HG02840 (cell line): ENCODE data around the gene KIF2A.
A peak's percentile ranks its signal among the peaks of the same experiment; 100 is the strongest.
"Not testable (repeated sequence)": the region's sequence is repeated elsewhere in the genome, so short reads cannot be mapped to it uniquely, and the experiment has no call there.

Source experiments
- ATAC-seq: cut with Tn5 transposase; IDR thresholded peaks from one replicate; pipeline ENCODE4 v1.9.1; 2021; ENCODE audit warnings: mild to moderate bottlenecking, moderate library complexity, moderate number of reproducible peaks; ENCODE audit not compliant: unreplicated experiment, low FRiP score

Gene KIF2A

DNA sequence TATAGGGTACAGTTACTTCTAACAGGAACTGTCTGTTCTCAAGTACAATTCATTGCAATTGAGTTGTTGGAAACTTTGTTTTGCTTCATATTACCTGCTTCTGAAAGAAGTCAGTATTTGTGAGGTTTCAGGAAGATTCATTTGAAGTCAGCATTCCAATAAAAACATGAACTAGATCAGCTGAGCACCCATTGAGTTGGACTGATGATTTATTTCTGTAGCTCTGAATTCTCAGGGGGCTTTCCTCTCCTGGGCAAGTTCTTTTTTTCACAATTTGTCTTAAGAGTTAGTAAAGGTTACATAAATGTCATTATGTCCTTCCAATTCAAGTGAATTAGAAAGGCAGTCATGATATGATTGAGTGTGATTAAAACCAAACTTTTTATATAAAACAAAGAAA is 16.2 kb upstream of the KIF2A start:
- no peak for ATAC-seq

- not testable (repeated sequence) for ATAC-seq
These were observed 14.2 kb upstream of the KIF2A start for GRCh38 chr5:62291829-62292228.

- ATAC-seq, result no peak
These were observed 9.0 kb upstream of the KIF2A start for GRCh38 chr5:62296998-62297397.

- no peak for ATAC-seq
These were observed 7.9 kb upstream of the KIF2A start for GRCh38 chr5:62298118-62298517.

DNA sequence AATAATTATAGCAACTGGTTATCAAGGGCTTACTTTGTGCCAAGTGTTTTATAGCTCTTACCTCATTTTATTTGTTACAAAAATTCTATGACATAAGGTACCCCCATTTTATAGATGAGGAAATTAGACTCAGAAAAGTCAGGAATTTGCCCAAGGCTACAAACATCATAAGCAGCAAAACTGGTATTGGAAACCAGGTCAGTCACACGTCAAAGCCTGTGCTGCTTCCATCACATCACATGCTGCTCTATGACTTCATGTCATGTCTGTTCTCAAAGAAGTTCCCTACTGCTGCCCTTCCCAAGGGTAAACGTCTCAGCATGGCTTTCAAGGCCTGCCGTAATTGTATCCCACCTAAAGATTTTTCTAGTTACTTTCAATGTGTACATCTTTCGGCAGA is 6.9 kb upstream of the KIF2A start:
- ATAC-seq, result no peak

DNA sequence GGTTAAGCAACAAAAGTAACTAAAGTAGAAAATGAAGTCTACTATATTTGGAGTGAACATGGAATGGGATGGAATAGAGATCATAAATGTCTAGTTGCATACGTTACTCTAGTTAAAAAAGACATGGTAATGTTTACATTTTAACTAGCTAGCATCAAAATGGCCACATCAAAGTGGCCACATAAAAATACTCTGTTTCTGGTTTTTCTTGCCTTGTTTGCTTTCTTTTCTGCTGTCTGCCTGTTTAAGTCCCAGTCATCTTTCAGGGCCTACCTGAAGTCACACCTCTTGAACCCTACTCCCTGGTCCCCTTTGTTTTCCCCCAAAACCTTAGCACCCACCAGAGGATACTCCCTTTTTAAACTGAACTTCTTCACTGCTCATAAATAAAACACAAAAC is 6.4 kb upstream of the KIF2A start:
- ATAC-seq, result no peak

GRCh38 chr5:62305358-62305714 is 670 bp upstream of the KIF2A start:
- no peak for ATAC-seq

- peak; percentile 48 for ATAC-seq
These were observed 403 bp downstream of the KIF2A start for GRCh38 chr5:62306323-62306895.

- no peak for ATAC-seq
These were observed 1.1 kb downstream of the KIF2A start for GRCh38 chr5:62306896-62307689.

DNA sequence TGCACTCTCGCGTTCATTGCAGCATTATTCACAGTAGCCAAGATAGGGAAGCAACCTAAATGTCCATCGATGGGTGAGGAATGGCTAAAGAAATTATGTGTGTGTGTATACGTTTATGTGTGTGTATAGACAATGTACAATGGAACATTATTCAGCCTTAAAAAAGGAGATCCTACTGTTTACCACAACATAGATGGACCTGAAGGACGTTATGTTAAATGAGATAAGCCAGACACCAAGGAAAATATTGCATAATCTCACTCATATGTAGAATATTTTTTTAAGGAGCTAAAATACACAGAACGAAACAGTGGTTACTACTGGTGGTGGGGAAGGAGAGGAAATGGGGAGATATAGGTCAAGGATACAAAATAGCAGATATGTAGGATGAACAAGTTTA is 2.4 kb downstream of the KIF2A start:
- no peak for ATAC-seq

- ATAC-seq, result no peak
These were observed 3.1 kb downstream of the KIF2A start for GRCh38 chr5:62309107-62309506.

GRCh38 chr5:62310426-62311143 is 4.6 kb downstream of the KIF2A start:
- no peak for ATAC-seq

DNA sequence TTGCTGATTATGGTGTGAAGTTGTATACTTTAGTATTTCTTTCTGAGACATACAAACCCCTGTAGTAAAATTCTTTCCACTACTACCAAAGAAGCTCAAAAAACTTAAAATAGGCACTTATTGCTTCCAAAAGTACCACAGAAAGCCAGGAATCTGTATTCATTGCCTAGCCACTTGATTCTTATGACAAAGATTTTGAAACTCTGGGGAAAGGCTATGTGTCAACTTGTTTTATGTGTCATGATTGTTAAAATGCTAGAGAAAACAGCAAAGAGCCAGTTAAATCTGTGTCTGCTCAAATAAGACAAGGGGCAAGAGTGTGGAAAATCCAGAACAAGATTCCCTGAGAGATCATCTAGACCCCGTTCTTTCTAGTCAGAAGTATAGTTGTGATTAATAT is 6.0 kb downstream of the KIF2A start:
- ATAC-seq, result no peak

DNA sequence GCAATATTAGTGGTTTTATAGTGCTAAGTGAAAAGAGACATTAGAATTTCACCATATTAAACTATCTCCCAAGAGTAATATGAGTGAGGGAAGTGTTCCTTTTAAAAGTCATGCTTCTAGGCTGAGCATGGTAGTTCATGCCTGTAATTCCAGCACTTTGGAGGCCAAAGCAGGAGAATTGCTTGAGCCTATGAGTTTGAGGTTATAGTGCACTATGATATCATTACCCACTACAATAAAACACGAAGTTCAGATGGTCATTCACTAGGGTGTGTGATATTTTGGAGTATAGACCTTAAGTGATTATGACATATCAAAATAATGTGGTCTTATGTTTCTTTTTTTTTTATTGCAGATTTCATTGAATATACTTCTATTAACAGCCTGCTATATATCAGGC is 6.7 kb downstream of the KIF2A start:
- ATAC-seq, result no peak

DNA sequence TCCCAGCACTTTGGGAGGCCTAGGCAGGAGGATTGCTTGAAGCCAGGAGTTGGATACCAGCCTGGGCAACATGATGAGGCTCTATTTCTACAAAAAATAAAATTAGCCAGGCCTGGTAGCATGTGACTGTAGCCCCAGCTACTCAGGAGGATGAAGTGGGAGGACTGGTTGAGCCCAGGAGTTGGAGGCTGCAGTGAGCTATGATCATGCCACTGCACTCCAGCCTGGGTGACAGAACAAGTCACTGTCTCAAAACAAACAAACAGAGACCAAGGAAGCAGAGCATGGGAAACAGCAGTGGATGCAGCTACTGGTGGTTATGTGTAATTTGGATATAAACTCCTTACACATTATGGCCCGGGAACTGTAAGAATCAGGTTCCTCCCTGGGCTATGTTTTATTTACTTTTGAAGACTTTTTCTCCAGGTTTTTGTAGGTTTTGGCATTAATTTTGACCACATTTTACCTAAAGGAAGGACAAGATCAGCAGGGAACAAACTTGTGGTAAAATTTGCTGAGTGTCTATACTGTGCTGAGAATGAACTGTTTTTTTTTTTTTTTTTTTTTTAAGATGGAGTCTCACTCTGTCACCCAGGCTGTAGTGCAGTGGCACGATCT is 8.3 kb downstream of the KIF2A start:
- ATAC-seq, result no peak

GRCh38 chr5:62315376-62316175 is 9.6 kb downstream of the KIF2A start:
- ATAC-seq, result no peak

- no peak for ATAC-seq
These were observed 10.1 kb downstream of the KIF2A start for GRCh38 chr5:62316176-62316502.

DNA sequence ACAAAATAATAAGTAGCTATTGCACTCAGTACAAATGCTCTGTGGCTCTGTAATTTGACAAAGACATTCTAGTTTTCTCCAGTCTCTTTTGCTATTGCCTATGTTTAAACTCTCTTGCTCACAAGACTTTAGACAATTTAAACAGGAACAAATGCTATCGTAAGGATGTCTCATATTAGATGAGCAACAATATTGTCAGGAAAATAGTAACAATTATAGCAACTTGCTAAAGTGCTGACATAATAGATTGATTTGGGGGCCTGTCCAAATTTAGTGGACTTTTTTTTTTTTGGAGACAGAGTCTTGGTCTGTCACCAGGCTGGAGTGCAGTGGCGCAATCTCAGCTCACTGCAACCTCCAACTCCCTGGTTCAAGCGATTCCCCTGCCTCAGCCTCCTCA is 11.8 kb downstream of the KIF2A start:
- ATAC-seq, result no peak

DNA sequence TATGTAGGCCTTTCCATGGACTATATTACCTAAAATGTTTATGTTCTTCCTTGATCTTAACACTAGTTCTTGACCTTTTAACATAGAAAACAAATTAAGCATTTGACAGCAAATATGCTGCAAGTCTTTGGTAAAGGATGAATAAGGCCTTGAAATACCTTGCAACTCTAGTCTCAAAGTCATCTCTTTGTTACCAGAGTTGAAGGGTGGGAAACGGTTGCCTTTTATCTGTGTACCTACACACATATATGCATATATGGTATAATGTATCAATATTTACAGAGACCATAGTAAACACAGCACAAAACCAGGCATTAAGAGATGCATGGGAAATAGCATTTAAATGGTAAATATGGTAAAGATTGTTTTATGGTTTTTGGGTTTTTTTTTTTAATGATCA is 16.5 kb downstream of the KIF2A start:
- ATAC-seq, result no peak

DNA sequence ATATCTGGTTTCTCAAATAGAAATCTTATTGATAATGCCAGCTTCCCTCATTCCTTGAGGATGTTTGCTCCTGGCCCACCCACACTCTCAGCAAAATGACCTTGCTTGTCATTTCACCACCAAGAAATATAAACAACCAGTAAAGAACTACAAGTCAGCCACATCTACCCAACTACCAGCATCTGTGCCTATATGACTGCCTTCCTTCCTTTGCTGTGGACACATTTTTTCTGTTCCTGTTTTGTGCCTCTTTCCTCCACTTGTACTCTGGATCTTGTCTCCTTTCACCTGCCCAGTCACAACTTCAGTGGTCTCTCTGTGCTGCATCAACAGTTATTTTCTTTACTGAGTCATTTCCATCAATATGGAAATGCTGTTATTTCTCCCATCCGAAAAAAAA is 20.3 kb downstream of the KIF2A start:
- ATAC-seq, result no peak

GRCh38 chr5:62326702-62327101 is 20.7 kb downstream of the KIF2A start:
- ATAC-seq, result no peak
